Breast epithelium (tissue), 4 donors: ENCODE data around the gene CHKA. TPM values are rescaled to one million over a fixed set of nuclear protein-coding genes. Genes with fewer than 3 reads are reported as not detected.

Experiments used
- DNase-seq, 2 donors: peaks; one replicate each; pipeline ENCODE4 v3.0.0-alpha.2; 2019; ENCODE audit warnings: low spot score in 2 of 2
- H3K27ac ChIP-seq, 2 donors: fragments of 200-600 bp; sonication (generic) in 1 of 2; one replicate each; pipeline ENCODE4 v1.5.1; 2016 to 2019; ENCODE audit warnings: mild to moderate bottlenecking in 1 of 2
- H3K27me3 ChIP-seq, 2 donors: fragments of 200-600 bp; sonication (generic) in 1 of 2; one replicate each; pipeline versions ENCODE4 v1.5.1 to v1.6.0; 2017 to 2019; ENCODE audit warnings: control low read depth in 1 of 2, mild to moderate bottlenecking in 1 of 2
- H3K36me3 ChIP-seq: fragments of 200-600 bp; one replicate; pipeline ENCODE4 v1.5.1; 2019
- H3K4me1 ChIP-seq, 2 donors: fragments of 200-600 bp; sonication (generic); one replicate each; pipeline ENCODE4 v1.5.1; 2016 to 2019; ENCODE audit warnings: control low read depth in 1 of 2
- H3K4me3 ChIP-seq, 3 donors: fragments of 200-600 bp; sonication (generic); 1 replicate in 2 of 3; 2 replicates in 1 of 3; pipeline ENCODE4 v1.5.1; 2016 to 2019; ENCODE audit warnings: mild to moderate bottlenecking in 3 of 3, moderate library complexity in 2 of 3
- H3K9me3 ChIP-seq, 2 donors: fragments of 200-600 bp; sonication (generic) in 1 of 2; one replicate each; pipeline ENCODE4 v1.5.1; 2016 to 2019; ENCODE audit warnings: control low read depth in 1 of 2
- POLR2A ChIP-seq: fragments of 450-650 bp; IDR thresholded peaks from one replicate; pipeline ENCODE4 v1.6.1; 2016; ENCODE audit warnings: antibody characterized with exemption, mild to moderate bottlenecking, moderate library complexity
- POLR2AphosphoS5 ChIP-seq, 3 donors: sonication (generic); formaldehyde crosslinking; IDR thresholded peaks; one replicate each; pipeline ENCODE4 v1.6.1; 2017; ENCODE audit warnings: antibody characterized with exemption in 3 of 3
- intact Hi-C: fragments of 100-400 bp; cut with DNase I; formaldehyde crosslinking; loops from one replicate; pipeline ENCODE4 v1.15.1; 2023; ENCODE audit warnings: low total_unique reads
- total RNA-seq, 3 donors: library from RNA; depleted of rRNA; stranded (reverse); fragments of >200 nt; gene quantifications; one replicate each; pipeline ENCODE4 v1.1.0, GENCODE V29; 2016
- TF ChIP-seq, protein P1 (sequence below), 3 donors: fragments of 450-650 bp; IDR thresholded peaks; one replicate each; pipeline ENCODE4 v1.5.1; 2016 to 2017; ENCODE audit warnings: antibody characterized with exemption in 3 of 3, mild to moderate bottlenecking in 3 of 3, moderate library complexity in 3 of 3

The CHKA gene
- total RNA-seq, 3 donors from 2014 or later, result 52.1 to 73.0 (median 71.7) TPM

DNA sequence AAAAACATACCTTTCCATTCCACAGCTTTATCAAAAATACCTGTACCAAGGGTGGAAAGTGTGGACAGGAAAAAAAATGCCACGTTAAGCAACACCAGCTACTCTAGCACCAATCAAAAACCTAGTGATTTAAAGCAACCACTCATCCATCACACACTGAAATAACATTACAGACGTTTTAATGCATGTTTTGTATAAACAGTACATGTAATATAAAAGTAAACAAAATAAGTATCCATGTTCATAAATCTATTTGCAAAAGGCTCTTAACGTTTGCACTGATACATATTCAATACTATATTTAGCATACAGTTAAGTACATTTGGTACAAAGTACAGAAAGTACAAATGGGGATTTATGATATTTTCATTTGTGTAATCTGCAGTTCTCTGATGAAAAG is 38.7 kb downstream of the CHKA start:
- H3K36me3 ChIP-seq, result no peaks in the 10 kb centered on the region
- intact Hi-C loops, result no loop called here
- no peak overlapping the region for H3K4me3 ChIP-seq
- H3K4me1 ChIP-seq, result no peaks in the 10 kb centered on the region
- no peak overlapping the region for H3K27ac ChIP-seq
- TF ChIP-seq POLR2A, result no peak
- TF ChIP-seq, protein P1, sequence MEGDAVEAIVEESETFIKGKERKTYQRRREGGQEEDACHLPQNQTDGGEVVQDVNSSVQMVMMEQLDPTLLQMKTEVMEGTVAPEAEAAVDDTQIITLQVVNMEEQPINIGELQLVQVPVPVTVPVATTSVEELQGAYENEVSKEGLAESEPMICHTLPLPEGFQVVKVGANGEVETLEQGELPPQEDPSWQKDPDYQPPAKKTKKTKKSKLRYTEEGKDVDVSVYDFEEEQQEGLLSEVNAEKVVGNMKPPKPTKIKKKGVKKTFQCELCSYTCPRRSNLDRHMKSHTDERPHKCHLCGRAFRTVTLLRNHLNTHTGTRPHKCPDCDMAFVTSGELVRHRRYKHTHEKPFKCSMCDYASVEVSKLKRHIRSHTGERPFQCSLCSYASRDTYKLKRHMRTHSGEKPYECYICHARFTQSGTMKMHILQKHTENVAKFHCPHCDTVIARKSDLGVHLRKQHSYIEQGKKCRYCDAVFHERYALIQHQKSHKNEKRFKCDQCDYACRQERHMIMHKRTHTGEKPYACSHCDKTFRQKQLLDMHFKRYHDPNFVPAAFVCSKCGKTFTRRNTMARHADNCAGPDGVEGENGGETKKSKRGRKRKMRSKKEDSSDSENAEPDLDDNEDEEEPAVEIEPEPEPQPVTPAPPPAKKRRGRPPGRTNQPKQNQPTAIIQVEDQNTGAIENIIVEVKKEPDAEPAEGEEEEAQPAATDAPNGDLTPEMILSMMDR (IDR thresholded peaks at IDR 0.05), result no peak
- no peak for TF ChIP-seq POLR2AphosphoS5 (IDR thresholded peaks at IDR 0.05)
- DNase-seq, result no peak
- no peaks in the 10 kb centered on the region for H3K27me3 ChIP-seq
- H3K9me3 ChIP-seq, result no peaks in the 10 kb centered on the region

DNA sequence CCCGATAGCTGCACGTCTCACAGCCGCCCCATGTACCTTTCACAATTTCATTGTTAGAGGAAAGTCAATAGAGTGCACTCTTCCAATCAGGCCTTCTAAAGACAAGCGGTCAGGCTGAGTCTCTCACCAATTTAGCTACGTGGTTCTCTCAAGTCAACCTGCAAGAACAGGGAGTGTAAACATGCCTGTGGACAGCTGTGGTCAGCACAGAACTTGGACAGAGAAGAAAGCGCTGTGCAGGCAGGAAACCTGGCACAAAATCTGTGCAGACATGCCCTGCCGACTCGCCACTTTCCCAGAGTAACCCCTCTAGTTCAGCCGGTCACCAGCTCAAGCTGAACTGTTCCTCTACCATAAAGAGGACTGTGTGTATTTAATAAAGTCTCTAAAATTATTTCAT is 39.5 kb downstream of the CHKA start:
- TF ChIP-seq POLR2AphosphoS5 (IDR thresholded peaks at IDR 0.05), result peak in 2 of 3 donors; percentile 23 to 31
- TF ChIP-seq, protein P1 (IDR thresholded peaks at IDR 0.05), result no peak
- peak; percentile 58 to 64 for DNase-seq

GRCh38 chr11:68080860-68081259 is 40.3 kb downstream of the CHKA start:
- no peak for DNase-seq
- Histone ChIP-seq H3K9me3 (no peaks in the 10 kb centered on the region), H3K36me3 (no peaks in the 10 kb centered on the region), H3K4me1 (no peaks in the 10 kb centered on the region), H3K27me3 (no peaks in the 10 kb centered on the region), H3K27ac (no peak overlapping the region), H3K4me3 (no peak overlapping the region)
- TF ChIP-seq, protein P1 (IDR thresholded peaks at IDR 0.05), result no peak
- TF ChIP-seq POLR2A, result no peak
- TF ChIP-seq POLR2AphosphoS5 (IDR thresholded peaks at IDR 0.05), result no peak
- intact Hi-C loops, result no loop called here

More for the DNA sequence above, 39.5 kb downstream of the CHKA start:
- no peaks in the 10 kb centered on the region for H3K27me3 ChIP-seq
- no peak overlapping the region for H3K4me3 ChIP-seq
- intact Hi-C loops, result no loop called here
- no peaks in the 10 kb centered on the region for H3K9me3 ChIP-seq
- no peaks in the 10 kb centered on the region for H3K4me1 ChIP-seq
- H3K27ac ChIP-seq, result no peak overlapping the region
- no peaks in the 10 kb centered on the region for H3K36me3 ChIP-seq

- Histone ChIP-seq H3K27ac (peak overlapping the region in 1 of 2 donors; percentile 23), H3K9me3 (no peaks in the 10 kb centered on the region), H3K36me3 (no peaks in the 10 kb centered on the region), H3K4me1 (no peaks in the 10 kb centered on the region), H3K27me3 (no peaks in the 10 kb centered on the region), H3K4me3 (no peak overlapping the region)
- peak in 1 of 2 donors; percentile 29 for DNase-seq
- intact Hi-C loops, result no loop called here
- TF ChIP-seq POLR2AphosphoS5 (IDR thresholded peaks at IDR 0.05) (no peak), POLR2A (no peak)
- TF ChIP-seq, protein P1 (IDR thresholded peaks at IDR 0.05), result no peak
These were observed 43.3 kb downstream of the CHKA start for GRCh38 chr11:68077617-68078582.

GRCh38 chr11:68076371-68077042 is 44.7 kb downstream of the CHKA start:
- intact Hi-C loops, result no loop called here

More at GRCh38 chr11:68076371-68077042, 44.7 kb downstream of the CHKA start:
- DNase-seq, result no peak
- no peak for TF ChIP-seq POLR2AphosphoS5 (IDR thresholded peaks at IDR 0.05)
- TF ChIP-seq POLR2A, result no peak
- TF ChIP-seq, protein P1 (IDR thresholded peaks at IDR 0.05), result no peak
- Histone ChIP-seq H3K4me3 (no peak overlapping the region), H3K4me1 (no peaks in the 10 kb centered on the region), H3K27me3 (no peaks in the 10 kb centered on the region), H3K27ac (no peak overlapping the region), H3K9me3 (no peaks in the 10 kb centered on the region), H3K36me3 (no peaks in the 10 kb centered on the region)
